ENCODE data around the gene ADGRL3.
"Not testable (repeated sequence)": the region's sequence is repeated elsewhere in the genome, so short reads cannot be mapped to it uniquely, and the experiment has no call there.

ADGRL3 gene

GRCh38 chr4:61782133-61782532, 582.0 kb downstream of the ADGRL3 start:
- no peak for DNase-seq (ENCODE audit: low read depth in 1 of 2, low spot score in 1 of 2)

- DNase-seq (ENCODE audit: low read depth in 1 of 2, low spot score in 1 of 2): no peak
These were observed 582.9 kb downstream of the ADGRL3 start for GRCh38 chr4:61783050-61783449.

GRCh38 chr4:61785761-61786160, 585.6 kb downstream of the ADGRL3 start:
- DNase-seq (ENCODE audit: low read depth in 1 of 2, low spot score in 1 of 2): no peak

GRCh38 chr4:61786211-61786610, 586.1 kb downstream of the ADGRL3 start:
- DNase-seq (ENCODE audit: low read depth in 1 of 2, low spot score in 1 of 2): no peak

GRCh38 chr4:61795998-61796397, 595.9 kb downstream of the ADGRL3 start:
- DNase-seq (ENCODE audit: low read depth in 1 of 2, low spot score in 1 of 2): no peak

- no peak for DNase-seq (ENCODE audit: low read depth in 1 of 2, low spot score in 1 of 2)
These were observed 599.7 kb downstream of the ADGRL3 start for GRCh38 chr4:61799794-61800193.

GRCh38 chr4:61805227-61805626, 605.1 kb downstream of the ADGRL3 start:
- DNase-seq (ENCODE audit: low read depth in 1 of 2, low spot score in 1 of 2): no peak

GRCh38 chr4:61805979-61806378, 605.9 kb downstream of the ADGRL3 start:
- no peak for DNase-seq (ENCODE audit: low read depth in 1 of 2, low spot score in 1 of 2)

- no peak for DNase-seq (ENCODE audit: low read depth in 1 of 2, low spot score in 1 of 2)
These were observed 612.0 kb downstream of the ADGRL3 start for GRCh38 chr4:61812171-61812570.

GRCh38 chr4:61817071-61817470, 616.9 kb downstream of the ADGRL3 start:
- no peak for DNase-seq (ENCODE audit: low read depth in 1 of 2, low spot score in 1 of 2)

GRCh38 chr4:61820136-61820535, 620.0 kb downstream of the ADGRL3 start:
- DNase-seq (ENCODE audit: low read depth in 1 of 2, low spot score in 1 of 2): no peak

- no peak for DNase-seq (ENCODE audit: low read depth in 1 of 2, low spot score in 1 of 2)
These were observed 624.3 kb downstream of the ADGRL3 start for GRCh38 chr4:61824454-61824853.

GRCh38 chr4:61827907-61828391, 627.8 kb downstream of the ADGRL3 start:
- DNase-seq (ENCODE audit: low read depth in 1 of 2, low spot score in 1 of 2): no peak

GRCh38 chr4:61828960-61829359, 628.8 kb downstream of the ADGRL3 start:
- no peak for DNase-seq (ENCODE audit: low read depth in 1 of 2, low spot score in 1 of 2)

- DNase-seq (ENCODE audit: low read depth in 1 of 2, low spot score in 1 of 2): no peak
These were observed 631.9 kb downstream of the ADGRL3 start for GRCh38 chr4:61831987-61832386.

- DNase-seq (ENCODE audit: low read depth in 1 of 2, low spot score in 1 of 2): no peak
These were observed 637.3 kb downstream of the ADGRL3 start for GRCh38 chr4:61837395-61837794.

GRCh38 chr4:61838072-61838471, 637.9 kb downstream of the ADGRL3 start:
- no peak for DNase-seq (ENCODE audit: low read depth in 1 of 2, low spot score in 1 of 2)

- DNase-seq (ENCODE audit: low read depth in 1 of 2, low spot score in 1 of 2): no peak
These were observed 641.6 kb downstream of the ADGRL3 start for GRCh38 chr4:61841714-61842113.

GRCh38 chr4:61851126-61851525, 651.0 kb downstream of the ADGRL3 start:
- no peak for DNase-seq (ENCODE audit: low read depth in 1 of 2, low spot score in 1 of 2)

- DNase-seq (ENCODE audit: low read depth in 1 of 2, low spot score in 1 of 2): not testable (repeated sequence)
These were observed 652.0 kb downstream of the ADGRL3 start for GRCh38 chr4:61852105-61852504.

GRCh38 chr4:61853041-61853440, 652.9 kb downstream of the ADGRL3 start:
- DNase-seq (ENCODE audit: low read depth in 1 of 2, low spot score in 1 of 2): no peak

- no peak for DNase-seq (ENCODE audit: low read depth in 1 of 2, low spot score in 1 of 2)
These were observed 660.2 kb downstream of the ADGRL3 start for GRCh38 chr4:61860376-61860775.

- no peak for DNase-seq (ENCODE audit: low read depth in 1 of 2, low spot score in 1 of 2)
These were observed 664.2 kb downstream of the ADGRL3 start for GRCh38 chr4:61864286-61864685.

Data from activated T-helper 1 cell treated with anti-CD3 and anti-CD28 coated beads, Interleukin-2, amount 50 U/mL, for 16 hours (primary cell).